DMS 273 (cell line): Measurements from ENCODE around the gene POLE4.

ENCODE experiments used
- DNase-seq: peaks from one replicate; lab custom pipeline; 2025; ENCODE audit not compliant: unreplicated experiment; lab: John Stamatoyannopoulos, UW

The POLE4 gene

GRCh38 chr2:74958274-74959105 lies at the start of gene POLE4:
TSS of gene POLE4 (plus strand) at chr2:74958643. CDS start at chr2:74958680, 37 bp downstream.
- peak; percentile 95 for DNase-seq

DNA sequence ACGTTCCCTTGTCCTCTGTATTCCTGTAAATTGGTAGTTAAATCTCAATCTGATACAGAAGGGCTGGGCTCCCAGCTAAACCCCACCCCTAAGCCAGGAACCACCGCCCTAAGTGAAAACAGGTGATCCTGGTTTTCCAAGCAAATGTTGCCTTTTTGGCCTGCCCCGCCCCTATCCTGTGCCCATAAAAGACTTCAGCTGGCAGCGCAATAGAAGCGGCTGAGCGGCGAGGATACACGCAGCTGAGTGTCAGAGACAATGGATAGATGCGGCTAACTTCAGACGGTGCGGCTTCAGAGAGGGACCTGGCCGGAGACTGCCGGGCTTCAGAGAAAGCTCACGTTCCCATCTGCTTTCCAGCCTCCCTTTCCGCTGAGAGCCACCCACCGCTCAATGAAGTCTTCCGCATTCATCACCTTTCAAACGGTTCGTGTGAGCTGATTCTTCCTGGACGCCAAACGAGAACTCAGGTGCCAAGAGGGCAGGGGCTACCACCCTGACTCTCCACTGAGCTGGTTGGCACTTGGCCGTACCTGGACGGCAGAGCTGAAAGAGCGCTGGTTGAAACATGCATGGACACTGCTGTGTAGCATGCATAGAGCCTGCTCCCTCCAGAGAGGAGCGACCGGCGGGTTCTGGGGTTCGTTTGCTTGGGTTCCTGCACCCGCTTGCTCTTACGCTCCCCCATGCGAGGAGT lies 49.5 kb upstream of the POLE4 start:
- no peak for DNase-seq

GRCh38 chr2:74910245-74910644 lies 48.2 kb upstream of the POLE4 start:
- no peak for DNase-seq

- DNase-seq = peak; percentile 28
Measured at GRCh38 chr2:74911061-74911460, 47.4 kb upstream of the POLE4 start.

DNA sequence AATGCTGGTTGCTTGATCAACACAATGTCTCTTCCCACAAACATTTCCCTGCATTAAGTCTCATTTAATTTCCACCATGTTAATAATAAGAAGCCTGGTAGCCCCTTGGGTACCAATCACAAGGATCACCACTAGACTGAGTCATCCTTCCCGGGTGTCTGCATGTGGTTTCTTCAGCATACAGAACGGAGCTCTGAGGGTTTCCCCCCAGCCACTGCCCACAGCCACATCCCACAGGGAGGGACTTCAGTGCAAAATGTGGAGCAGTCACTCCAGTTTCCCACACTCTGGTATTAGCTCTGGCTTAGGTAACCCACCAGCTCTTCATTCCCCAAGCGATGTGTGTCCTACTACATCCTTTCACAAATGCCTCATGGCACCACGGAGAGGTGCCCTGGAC lies 42.7 kb upstream of the POLE4 start:
- DNase-seq = no peak

- DNase-seq = no peak
Measured at GRCh38 chr2:74916394-74916793, 42.0 kb upstream of the POLE4 start.

DNA sequence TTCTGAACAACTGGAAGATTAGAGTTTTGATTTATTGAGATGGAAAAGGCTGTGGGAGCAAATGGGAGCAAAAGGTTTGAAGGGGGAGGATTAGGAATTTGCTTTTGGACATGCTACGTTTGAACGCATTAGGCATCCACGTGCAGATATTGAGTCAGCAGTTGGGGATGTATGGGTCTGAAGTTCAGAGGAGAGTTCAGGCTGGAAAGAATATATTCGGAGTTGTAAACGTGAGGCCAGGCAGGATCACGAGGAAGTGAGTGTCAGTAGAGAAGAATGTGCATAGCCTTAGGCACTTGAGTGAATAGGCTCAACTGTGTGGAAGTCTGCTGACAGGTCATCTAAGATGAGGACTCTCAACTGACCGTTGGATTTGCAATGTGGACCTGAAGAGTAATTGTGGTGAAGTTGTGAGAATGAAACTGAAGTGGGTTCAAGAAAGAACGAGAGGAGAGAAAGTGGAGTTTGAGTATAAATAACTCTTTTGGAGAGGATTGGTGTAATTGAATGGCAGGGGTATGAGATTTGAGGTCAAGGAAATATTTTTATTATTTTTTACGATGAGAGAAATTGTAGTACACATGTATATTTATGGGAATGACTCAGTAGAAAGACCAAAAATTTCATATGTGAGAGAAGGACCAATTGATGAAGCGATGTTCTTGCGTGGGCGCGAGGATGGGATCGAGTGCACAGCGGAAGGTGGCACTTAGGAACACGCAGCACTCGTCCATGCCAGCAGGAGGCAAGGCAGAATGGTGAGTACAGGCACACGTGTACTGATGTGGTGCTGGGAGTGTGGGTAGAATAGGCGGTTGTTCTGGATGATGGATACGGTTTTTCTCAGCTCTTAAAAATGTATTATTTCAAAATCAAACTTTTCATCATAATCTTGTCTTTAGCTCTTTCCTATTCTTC lies 40.5 kb upstream of the POLE4 start:
- DNase-seq = peak; percentile 16

- peak; percentile 84 for DNase-seq
Measured at GRCh38 chr2:74919827-74920226, 38.6 kb upstream of the POLE4 start.

GRCh38 chr2:74921236-74921736 lies 37.2 kb upstream of the POLE4 start:
- peak; percentile 27 for DNase-seq

DNA sequence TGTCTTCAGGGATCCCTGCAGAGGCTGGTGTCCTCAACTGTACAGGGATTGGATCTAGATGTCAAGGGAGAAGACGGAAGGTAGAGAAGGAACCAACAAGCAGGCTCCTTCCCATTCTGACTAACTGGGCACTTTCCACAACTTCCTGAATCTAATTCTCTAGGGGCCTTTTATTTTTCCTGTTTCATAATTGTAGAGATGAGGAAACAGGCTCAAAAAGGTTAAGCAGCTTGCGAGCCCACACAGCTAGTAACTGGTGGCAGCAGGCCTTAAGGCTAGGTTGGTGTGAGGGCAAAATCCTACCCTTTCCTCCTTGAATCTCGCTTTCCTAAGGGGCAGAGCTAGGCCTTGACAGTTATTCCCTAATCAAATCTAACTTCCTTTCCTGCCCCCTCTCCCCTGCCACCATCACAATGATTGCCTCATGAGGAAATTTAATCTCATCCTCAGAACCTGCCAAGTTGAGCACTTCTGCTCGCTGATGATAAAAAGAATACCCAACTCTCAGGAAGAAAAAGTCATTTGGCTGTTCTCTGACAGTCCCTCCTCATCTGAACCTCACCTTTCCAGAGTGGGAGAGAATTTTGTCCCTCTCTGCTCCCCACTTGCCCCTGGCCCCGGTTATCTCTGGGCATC lies 35.7 kb upstream of the POLE4 start:
- peak; percentile 38 for DNase-seq

- peak; percentile 11 for DNase-seq
Measured at GRCh38 chr2:74924463-74925265, 33.8 kb upstream of the POLE4 start.

DNA sequence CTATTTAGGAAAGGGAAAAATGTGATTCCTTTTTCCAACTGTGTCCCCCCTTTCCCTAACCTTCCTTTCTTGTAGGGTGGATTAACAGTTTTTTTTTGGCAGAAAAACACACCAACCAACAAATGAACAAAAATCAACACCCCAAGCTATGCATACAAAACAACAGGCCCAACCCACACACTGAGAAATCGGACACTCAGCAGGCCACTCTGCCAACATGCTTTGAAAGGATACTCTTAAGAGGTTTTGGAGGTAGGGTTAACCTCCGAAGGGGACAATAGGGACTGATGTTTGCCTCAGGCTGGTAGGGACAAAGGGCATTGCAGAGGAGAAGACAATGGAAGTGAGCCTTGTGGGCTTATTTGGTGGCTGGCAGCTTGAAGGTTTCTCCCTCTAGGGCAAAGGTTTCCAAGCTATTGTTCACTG lies 33.1 kb upstream of the POLE4 start:
- no peak for DNase-seq

DNA sequence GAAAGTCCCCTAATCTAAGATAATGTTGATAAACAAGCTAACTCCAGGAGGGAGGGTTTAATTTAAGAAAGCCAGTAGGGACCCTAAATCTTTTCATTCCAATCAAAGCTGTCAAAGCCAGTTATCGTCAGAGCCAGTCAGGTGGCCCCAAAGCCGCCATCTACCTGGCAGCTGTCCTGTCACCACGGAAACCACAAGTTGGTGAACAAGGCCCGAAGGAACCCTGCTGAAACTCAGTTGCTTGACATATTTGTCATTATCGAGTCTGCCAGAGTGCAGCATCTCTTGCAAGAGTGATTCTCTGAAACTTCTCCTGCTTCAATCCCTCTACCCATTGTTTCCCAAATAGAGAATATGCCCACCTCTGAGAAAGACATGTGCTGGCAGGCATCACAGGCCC lies 30.8 kb upstream of the POLE4 start:
- no peak for DNase-seq

DNA sequence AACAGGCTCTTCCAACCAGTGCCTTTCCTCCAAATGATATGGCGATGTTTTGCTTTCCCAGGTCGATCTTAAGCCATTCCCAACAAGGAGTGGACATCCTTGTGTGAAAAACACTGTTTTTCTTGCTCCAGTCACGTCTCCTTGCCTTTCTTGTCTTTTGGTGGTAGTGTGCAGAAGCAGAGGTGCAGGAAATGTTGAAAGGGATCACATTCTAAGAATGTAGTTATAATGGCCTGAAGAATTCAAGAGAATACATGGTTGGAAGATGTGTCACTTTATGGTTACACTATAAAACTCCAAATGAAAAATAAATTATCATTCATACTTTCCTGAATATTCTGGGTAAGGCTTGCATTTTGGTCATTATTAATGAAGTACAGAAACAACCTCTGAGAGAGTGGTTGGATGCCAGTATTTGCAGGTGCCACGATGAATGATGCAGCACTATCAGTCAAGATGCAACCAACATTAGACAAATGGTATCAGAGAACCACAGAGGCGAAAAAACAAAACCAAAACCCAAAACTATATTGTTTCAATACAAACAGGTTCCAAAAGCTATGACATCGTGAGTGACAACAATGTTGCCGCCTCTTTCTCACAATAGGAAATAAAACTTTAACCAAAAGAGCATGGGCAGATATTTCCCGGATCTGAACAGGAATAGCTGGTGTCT lies 27.5 kb upstream of the POLE4 start:
- no peak for DNase-seq

DNA sequence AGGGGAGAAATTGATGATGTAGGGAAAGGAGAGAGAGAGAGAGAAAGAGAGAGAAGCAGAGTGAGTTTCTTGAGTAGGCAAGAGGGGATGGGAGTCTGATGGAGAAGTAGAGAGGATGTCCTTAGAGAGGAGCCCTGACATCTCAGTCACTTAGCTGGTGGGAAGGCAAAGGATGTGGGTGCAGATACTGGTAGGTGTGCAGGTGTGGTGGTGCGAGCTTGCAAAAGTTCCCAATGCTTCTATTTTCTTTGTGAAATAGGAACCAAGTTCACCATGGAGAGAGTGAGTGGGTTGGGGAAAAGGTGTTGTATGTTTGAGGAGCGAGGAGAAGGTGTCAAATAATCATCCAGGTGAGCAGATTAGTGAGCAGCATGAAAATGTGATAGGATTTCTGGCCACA lies 26.5 kb upstream of the POLE4 start:
- DNase-seq = no peak

DNA sequence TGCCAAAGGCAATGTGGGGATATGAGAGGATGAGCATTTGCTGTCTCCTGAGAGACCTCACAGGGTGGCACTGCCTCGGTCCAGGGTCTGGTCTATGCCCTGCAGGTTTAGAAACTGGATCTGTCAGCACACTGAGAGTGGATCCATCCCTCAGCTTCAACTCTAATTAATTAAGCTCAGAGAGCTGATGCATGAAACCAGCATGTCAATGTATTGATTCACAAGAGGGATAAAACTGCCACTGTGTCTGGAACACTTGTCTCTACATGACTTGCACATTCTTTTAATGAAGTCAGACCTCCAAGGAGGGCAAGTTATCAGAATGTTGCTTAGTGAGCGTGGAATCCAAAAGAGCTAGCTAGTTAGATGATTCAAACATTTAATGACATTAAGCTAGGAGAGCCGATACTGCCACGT lies 22.5 kb upstream of the POLE4 start:
- DNase-seq = no peak

- no peak for DNase-seq
Measured at GRCh38 chr2:74937221-74937880, 21.1 kb upstream of the POLE4 start.

DNA sequence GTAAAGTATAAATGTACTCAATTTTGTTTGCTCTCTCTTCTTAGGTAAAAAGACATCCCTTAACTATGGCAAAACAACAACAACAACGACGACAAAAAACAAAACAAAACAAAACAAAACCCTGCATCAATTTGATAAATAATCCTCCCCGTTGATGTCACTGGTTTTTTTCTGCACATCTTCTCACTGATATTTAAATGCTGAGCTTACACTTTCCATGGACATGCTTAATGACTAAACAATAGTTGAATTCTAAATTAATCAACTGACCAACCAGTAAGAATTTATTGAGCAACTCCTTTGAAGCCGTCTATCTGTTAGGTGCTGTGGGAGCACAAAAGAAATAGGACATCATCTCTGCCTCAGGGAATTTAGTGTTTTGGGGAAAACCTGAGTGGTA lies 20.2 kb upstream of the POLE4 start:
- no peak for DNase-seq
